ENCODE measurements around the gene TAF13.

The TAF13 gene

GRCh38 chr1:109105881-109106280 is 30.1 kb upstream of the TAF13 start:
- no peak overlapping the region for H3K9ac ChIP-seq (ENCODE audit: low read length)
- H3K36me3 ChIP-seq (replicated peaks; ENCODE audit: insufficient read depth, low read length), result no peaks in the 10 kb centered on the region
- no peaks in the 10 kb centered on the region for H3F3A ChIP-seq (ENCODE audit: insufficient read depth, low read length)
- no peaks in the 10 kb centered on the region for H4K20me1 ChIP-seq (ENCODE audit: insufficient read depth, low read length)
- H3K4me3 ChIP-seq (ENCODE audit: low read length), result no peak overlapping the region
- no peak overlapping the region for H2AFZ ChIP-seq (ENCODE audit: low read length)
- no peaks in the 10 kb centered on the region for H3K4me1 ChIP-seq (ENCODE audit: low read length)
- no peaks in the 10 kb centered on the region for H3K9me2 ChIP-seq (replicated peaks; ENCODE audit: insufficient read depth, low read length)
- peaks cover 2% of the 10 kb centered on the region; the same call in 1 of the 2 replicates for H3K79me2 ChIP-seq (ENCODE audit: low read length)
- TF ChIP-seq EZH2phosphoT487 (IDR thresholded peaks at IDR 0.05; ENCODE audit: low read length) (no peak), CTCF (IDR thresholded peaks at IDR 0.05; ENCODE audit: low read length) (no peak), EZH2 (optimal IDR thresholded peaks at IDR 0.05; ENCODE audit: low read depth, low read length) (no peak)
- DNase-seq, result no peak
- H3K9me3 ChIP-seq (replicated peaks; ENCODE audit: insufficient read depth, low read length), result no peaks in the 10 kb centered on the region
- no peaks in the 10 kb centered on the region for H3K27me3 ChIP-seq (replicated peaks; ENCODE audit: insufficient read depth, low read length)
- no peak overlapping the region for H3K4me2 ChIP-seq (ENCODE audit: low read depth, low read length)
- H3K27ac ChIP-seq (ENCODE audit: low read length), result no peak overlapping the region

GRCh38 chr1:109104364-109105151 is 28.8 kb upstream of the TAF13 start:
- Histone ChIP-seq H2AFZ (ENCODE audit: low read length) (no peak overlapping the region), H3K4me2 (ENCODE audit: low read depth, low read length) (no peak overlapping the region), H3K9ac (ENCODE audit: low read length) (no peak overlapping the region), H3K27ac (ENCODE audit: low read length) (no peak overlapping the region), H3F3A (ENCODE audit: insufficient read depth, low read length) (no peaks in the 10 kb centered on the region), H3K9me3 (replicated peaks; ENCODE audit: insufficient read depth, low read length) (no peaks in the 10 kb centered on the region), H3K4me3 (ENCODE audit: low read length) (no peak overlapping the region), H3K27me3 (replicated peaks; ENCODE audit: insufficient read depth, low read length) (no peaks in the 10 kb centered on the region), H4K20me1 (ENCODE audit: insufficient read depth, low read length) (no peaks in the 10 kb centered on the region), H3K36me3 (replicated peaks; ENCODE audit: insufficient read depth, low read length) (no peaks in the 10 kb centered on the region), H3K4me1 (ENCODE audit: low read length) (no peaks in the 10 kb centered on the region), H3K79me2 (ENCODE audit: low read length) (peaks cover 11% of the 10 kb centered on the region), H3K9me2 (replicated peaks; ENCODE audit: insufficient read depth, low read length) (no peaks in the 10 kb centered on the region)
- TF ChIP-seq EZH2 (optimal IDR thresholded peaks at IDR 0.05; ENCODE audit: low read depth, low read length) (no peak), EZH2phosphoT487 (IDR thresholded peaks at IDR 0.05; ENCODE audit: low read length) (no peak), CTCF (IDR thresholded peaks at IDR 0.05; ENCODE audit: low read length) (no peak)
- no peak for DNase-seq

GRCh38 chr1:109099938-109100773 is 24.4 kb upstream of the TAF13 start:
- peak overlapping the region; percentile 63; the same call in 1 of the 2 replicates for H3K27ac ChIP-seq (ENCODE audit: low read length)
- H3K4me1 ChIP-seq (ENCODE audit: low read length), result no peaks in the 10 kb centered on the region
- H3K36me3 ChIP-seq (replicated peaks; ENCODE audit: insufficient read depth, low read length), result no peaks in the 10 kb centered on the region
- H3K27me3 ChIP-seq (replicated peaks; ENCODE audit: insufficient read depth, low read length), result no peaks in the 10 kb centered on the region
- peak overlapping the region; percentile 79 for H3K4me3 ChIP-seq (ENCODE audit: low read length)
- no peaks in the 10 kb centered on the region for H3F3A ChIP-seq (ENCODE audit: insufficient read depth, low read length)
- TF ChIP-seq EZH2phosphoT487 (IDR thresholded peaks at IDR 0.05; ENCODE audit: low read length) (no peak), CTCF (IDR thresholded peaks at IDR 0.05; ENCODE audit: low read length) (peak; percentile 62), EZH2 (optimal IDR thresholded peaks at IDR 0.05; ENCODE audit: low read depth, low read length) (no peak)
- H4K20me1 ChIP-seq (ENCODE audit: insufficient read depth, low read length), result no peaks in the 10 kb centered on the region
- peaks cover 11% of the 10 kb centered on the region for H3K79me2 ChIP-seq (ENCODE audit: low read length)
- peak overlapping the region; percentile 53 for H2AFZ ChIP-seq (ENCODE audit: low read length)
- H3K9me3 ChIP-seq (replicated peaks; ENCODE audit: insufficient read depth, low read length), result no peaks in the 10 kb centered on the region
- no peaks in the 10 kb centered on the region for H3K9me2 ChIP-seq (replicated peaks; ENCODE audit: insufficient read depth, low read length)
- H3K9ac ChIP-seq (ENCODE audit: low read length), result peak overlapping the region; percentile 88
- peak overlapping the region; percentile 52; the same call in 1 of the 2 replicates for H3K4me2 ChIP-seq (ENCODE audit: low read depth, low read length)
- peak; percentile 93 for DNase-seq

All from MM.1S (cell line).